DND-41 (cell line): ENCODE measurements around the gene XRCC4.

Experiments
- EZH2 ChIP-seq: IDR thresholded peaks from 3 replicates; pipeline ENCODE4 v1.6.1; 2012; ENCODE audit warnings: borderline replicate concordance, low read depth, mild to moderate bottlenecking, moderate library complexity, low read length, inconsistent platforms; ENCODE audit not compliant: severe bottlenecking
- TF ChIP-seq, protein P1 (sequence below): IDR thresholded peaks from 2 replicates; pipeline ENCODE4 v1.5.1; 2012; ENCODE audit warnings: borderline replicate concordance, low read length, moderate library complexity, mild to moderate bottlenecking; ENCODE audit not compliant: poor library complexity, severe bottlenecking; ENCODE audit errors: extremely low read depth

DNA sequence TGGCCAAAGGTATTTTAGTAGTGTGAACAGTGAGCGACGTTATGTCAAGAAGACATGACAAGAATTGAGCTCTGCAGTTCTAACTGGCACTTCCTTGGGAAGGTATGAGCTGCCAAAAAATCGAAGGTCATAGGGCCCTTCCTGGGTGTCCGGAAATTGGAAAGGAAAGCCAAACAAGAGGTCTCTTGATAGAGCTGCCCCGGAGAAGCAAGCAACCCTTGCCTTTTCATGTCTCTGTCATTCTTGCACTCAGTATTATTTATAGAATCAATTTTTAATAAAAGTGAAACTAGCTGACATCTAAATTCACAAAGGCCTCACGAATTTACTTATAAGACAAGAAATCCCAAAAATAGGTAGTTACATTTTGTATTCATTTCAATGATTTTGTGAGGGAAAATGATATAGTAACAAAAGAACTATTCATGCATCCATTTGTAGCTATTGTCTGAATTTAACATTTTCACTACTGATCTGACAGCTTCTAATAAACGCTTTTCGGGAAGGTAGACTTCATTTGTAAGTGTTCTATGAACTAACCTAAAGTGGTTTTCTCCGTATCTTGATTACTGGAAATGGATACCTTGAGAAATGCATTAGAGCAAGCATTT is 280.4 kb downstream of the XRCC4 start:
- TF ChIP-seq, protein P1, sequence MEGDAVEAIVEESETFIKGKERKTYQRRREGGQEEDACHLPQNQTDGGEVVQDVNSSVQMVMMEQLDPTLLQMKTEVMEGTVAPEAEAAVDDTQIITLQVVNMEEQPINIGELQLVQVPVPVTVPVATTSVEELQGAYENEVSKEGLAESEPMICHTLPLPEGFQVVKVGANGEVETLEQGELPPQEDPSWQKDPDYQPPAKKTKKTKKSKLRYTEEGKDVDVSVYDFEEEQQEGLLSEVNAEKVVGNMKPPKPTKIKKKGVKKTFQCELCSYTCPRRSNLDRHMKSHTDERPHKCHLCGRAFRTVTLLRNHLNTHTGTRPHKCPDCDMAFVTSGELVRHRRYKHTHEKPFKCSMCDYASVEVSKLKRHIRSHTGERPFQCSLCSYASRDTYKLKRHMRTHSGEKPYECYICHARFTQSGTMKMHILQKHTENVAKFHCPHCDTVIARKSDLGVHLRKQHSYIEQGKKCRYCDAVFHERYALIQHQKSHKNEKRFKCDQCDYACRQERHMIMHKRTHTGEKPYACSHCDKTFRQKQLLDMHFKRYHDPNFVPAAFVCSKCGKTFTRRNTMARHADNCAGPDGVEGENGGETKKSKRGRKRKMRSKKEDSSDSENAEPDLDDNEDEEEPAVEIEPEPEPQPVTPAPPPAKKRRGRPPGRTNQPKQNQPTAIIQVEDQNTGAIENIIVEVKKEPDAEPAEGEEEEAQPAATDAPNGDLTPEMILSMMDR: no peak
- no peak for TF ChIP-seq EZH2
